ENCODE results near the gene ZDHHC5. TPM values are rescaled to one million over a fixed set of nuclear protein-coding genes. Genes with fewer than 3 reads are reported as not detected.

ZDHHC5 gene
- total and polyA plus RNA-seq, 2 of the 13 experiments (the other 11 are each of a cell fraction or from before 2014, with no cell fraction given), result 26.6 to 34.0 TPM

DNA sequence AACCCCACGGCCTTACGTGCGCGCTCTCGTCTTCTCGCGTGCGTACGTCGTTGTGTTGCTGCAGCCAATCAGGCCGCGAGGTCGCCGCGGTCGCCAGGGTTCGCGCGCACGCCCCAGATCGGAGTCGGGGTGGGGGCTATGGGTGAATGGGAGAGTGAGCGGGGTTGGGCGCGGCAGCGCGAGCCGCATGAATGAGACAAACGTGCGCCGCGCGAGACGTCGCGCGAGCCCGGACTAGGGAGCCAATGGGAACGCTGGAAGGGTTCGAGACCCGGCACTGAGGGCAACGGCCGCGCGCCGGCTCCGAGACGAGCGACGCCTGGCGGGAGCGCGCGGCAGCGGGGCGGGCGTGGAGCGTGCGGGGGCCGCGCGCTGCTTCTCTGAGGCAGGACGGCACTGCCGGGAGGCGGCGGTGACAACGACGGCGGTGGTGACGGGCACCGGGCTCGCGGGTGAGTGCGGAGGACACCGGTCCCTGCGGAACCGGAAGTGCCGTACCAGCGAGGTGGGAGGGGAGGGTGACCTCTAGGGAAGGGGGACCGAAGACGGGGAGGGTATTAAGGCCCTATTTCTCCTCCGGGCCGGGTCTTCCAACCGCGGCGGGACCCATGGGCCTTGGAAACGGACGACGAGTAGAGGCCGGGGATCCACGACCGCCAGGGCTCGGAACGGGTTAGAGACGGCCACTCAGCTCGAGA lies at the start of gene ZDHHC5 (continued):
- TF ChIP-seq ZNF781 (CRISPR knock-in tag; IDR thresholded peaks at IDR 0.05; ENCODE audit: borderline replicate concordance, not compliant biosample characterization), result no peak
- 0 out of 2 replicates have a peak, but pooled peaks have one; percentile 6 for TF ChIP-seq ZNF354B (CRISPR knock-in tag; IDR thresholded peaks at IDR 0.05)
- TF ChIP-seq NBN (conservative IDR thresholded peaks at IDR 0.05), result no peak
- no peak for TF ChIP-seq SRSF9 (IDR thresholded peaks at IDR 0.05; ENCODE audit: borderline replicate concordance, insufficient read depth, low read depth, low read length, poor library complexity, severe bottlenecking)
- no peak for TF ChIP-seq ZNF850 (CRISPR knock-in tag; conservative IDR thresholded peaks at IDR 0.05)
- no peak; the same call in 1 of the 2 replicates for TF ChIP-seq ZNF235 (CRISPR knock-in tag; IDR thresholded peaks at IDR 0.05; ENCODE audit: borderline replicate concordance)
- TF ChIP-seq NRL (CRISPR knock-in tag; IDR thresholded peaks at IDR 0.05; ENCODE audit: borderline replicate concordance), result no peak
- TF ChIP-seq ZNF790 (CRISPR knock-in tag; IDR thresholded peaks at IDR 0.05; ENCODE audit: borderline replicate concordance), result no peak
- TF ChIP-seq ZNF138 (CRISPR knock-in tag; IDR thresholded peaks at IDR 0.05; ENCODE audit: low read depth), result 0 out of 2 replicates have a peak, but pooled peaks have one; percentile 48
- no peak for TF ChIP-seq HNRNPH1 (optimal IDR thresholded peaks at IDR 0.05; ENCODE audit: low read depth, low read length)
- 0 out of 2 replicates have a peak, but pooled peaks have one; percentile 32 for TF ChIP-seq SP4 (CRISPR knock-in tag; IDR thresholded peaks at IDR 0.05)
- TF ChIP-seq ELF3 (CRISPR knock-in tag; IDR thresholded peaks at IDR 0.05), result no peak
- no peak for TF ChIP-seq BRCA1 (CRISPR knock-in tag; IDR thresholded peaks at IDR 0.05)
- TF ChIP-seq, protein P1, sequence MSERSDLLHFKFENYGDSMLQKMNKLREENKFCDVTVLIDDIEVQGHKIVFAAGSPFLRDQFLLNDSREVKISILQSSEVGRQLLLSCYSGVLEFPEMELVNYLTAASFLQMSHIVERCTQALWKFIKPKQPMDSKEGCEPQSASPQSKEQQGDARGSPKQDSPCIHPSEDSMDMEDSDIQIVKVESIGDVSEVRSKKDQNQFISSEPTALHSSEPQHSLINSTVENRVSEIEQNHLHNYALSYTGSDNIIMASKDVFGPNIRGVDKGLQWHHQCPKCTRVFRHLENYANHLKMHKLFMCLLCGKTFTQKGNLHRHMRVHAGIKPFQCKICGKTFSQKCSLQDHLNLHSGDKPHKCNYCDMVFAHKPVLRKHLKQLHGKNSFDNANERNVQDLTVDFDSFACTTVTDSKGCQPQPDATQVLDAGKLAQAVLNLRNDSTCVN (CRISPR knock-in tag; IDR thresholded peaks at IDR 0.05; ENCODE audit: borderline replicate concordance), result no peak
- no peak for TF ChIP-seq ZNF333 (CRISPR knock-in tag; IDR thresholded peaks at IDR 0.05; ENCODE audit: borderline replicate concordance)
- peak; percentile 76 for TF ChIP-seq AGO2 (optimal IDR thresholded peaks at IDR 0.05; ENCODE audit: low read depth, low read length)
- no peak for TF ChIP-seq ZNF841 (CRISPR knock-in tag; IDR thresholded peaks at IDR 0.05; ENCODE audit: borderline replicate concordance)
- 0 out of 2 replicates have a peak, but pooled peaks have one; percentile 19 for TF ChIP-seq ZNF792 (CRISPR knock-in tag; IDR thresholded peaks at IDR 0.05)
- TF ChIP-seq, protein P2, sequence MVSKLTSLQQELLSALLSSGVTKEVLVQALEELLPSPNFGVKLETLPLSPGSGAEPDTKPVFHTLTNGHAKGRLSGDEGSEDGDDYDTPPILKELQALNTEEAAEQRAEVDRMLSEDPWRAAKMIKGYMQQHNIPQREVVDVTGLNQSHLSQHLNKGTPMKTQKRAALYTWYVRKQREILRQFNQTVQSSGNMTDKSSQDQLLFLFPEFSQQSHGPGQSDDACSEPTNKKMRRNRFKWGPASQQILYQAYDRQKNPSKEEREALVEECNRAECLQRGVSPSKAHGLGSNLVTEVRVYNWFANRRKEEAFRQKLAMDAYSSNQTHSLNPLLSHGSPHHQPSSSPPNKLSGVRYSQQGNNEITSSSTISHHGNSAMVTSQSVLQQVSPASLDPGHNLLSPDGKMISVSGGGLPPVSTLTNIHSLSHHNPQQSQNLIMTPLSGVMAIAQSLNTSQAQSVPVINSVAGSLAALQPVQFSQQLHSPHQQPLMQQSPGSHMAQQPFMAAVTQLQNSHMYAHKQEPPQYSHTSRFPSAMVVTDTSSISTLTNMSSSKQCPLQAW (CRISPR knock-in tag; IDR thresholded peaks at IDR 0.05), result no peak; the same call in 1 of the 2 replicates
- no peak for TF ChIP-seq NR2F6 (IDR thresholded peaks at IDR 0.05)
- TF ChIP-seq NR2F6 (CRISPR knock-in tag; IDR thresholded peaks at IDR 0.05), result peak; percentile 6
- peak; percentile 20; the same call in 1 of the 2 replicates for TF ChIP-seq ESRRA (CRISPR knock-in tag; IDR thresholded peaks at IDR 0.05; ENCODE audit: low read depth)
- TF ChIP-seq ZNF777 (CRISPR knock-in tag; IDR thresholded peaks at IDR 0.05), result peak; percentile 75
- TF ChIP-seq, protein P3, sequence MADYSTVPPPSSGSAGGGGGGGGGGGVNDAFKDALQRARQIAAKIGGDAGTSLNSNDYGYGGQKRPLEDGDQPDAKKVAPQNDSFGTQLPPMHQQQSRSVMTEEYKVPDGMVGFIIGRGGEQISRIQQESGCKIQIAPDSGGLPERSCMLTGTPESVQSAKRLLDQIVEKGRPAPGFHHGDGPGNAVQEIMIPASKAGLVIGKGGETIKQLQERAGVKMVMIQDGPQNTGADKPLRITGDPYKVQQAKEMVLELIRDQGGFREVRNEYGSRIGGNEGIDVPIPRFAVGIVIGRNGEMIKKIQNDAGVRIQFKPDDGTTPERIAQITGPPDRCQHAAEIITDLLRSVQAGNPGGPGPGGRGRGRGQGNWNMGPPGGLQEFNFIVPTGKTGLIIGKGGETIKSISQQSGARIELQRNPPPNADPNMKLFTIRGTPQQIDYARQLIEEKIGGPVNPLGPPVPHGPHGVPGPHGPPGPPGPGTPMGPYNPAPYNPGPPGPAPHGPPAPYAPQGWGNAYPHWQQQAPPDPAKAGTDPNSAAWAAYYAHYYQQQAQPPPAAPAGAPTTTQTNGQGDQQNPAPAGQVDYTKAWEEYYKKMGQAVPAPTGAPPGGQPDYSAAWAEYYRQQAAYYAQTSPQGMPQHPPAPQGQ (CRISPR knock-in tag; IDR thresholded peaks at IDR 0.05; ENCODE audit: borderline replicate concordance), result peak; percentile 92; the same call in 1 of the 2 replicates
